K562 (cell line): ENCODE results near the gene RCSD1. TPM values are rescaled to one million over a fixed set of nuclear protein-coding genes. Genes with fewer than 3 reads are reported as not detected.

Experiments used
- ARID4B ChIP-seq: sonication (generic); formaldehyde crosslinking; IDR thresholded peaks from 2 replicates; pipeline ENCODE4 v1.8.0; 2022; ENCODE audit warnings: mild to moderate bottlenecking, missing genetic modification reagents
- ATF6 ChIP-seq: sonication (generic); formaldehyde crosslinking; IDR thresholded peaks from 2 replicates; pipeline ENCODE4 v1.4.0; 2020; ENCODE audit warnings: mild to moderate bottlenecking, missing genetic modification reagents
- BRD4 ChIP-seq: fragments of 200-600 bp; sonication (generic); IDR thresholded peaks from 2 replicates; pipeline ENCODE4 v1.6.1; 2017; ENCODE audit warnings: inconsistent platforms
- DMBX1 ChIP-seq: fragments of 250-450 bp; sonication (Bioruptor Pico); IDR thresholded peaks from 2 replicates; pipeline ENCODE4 v1.8.0; 2022; ENCODE audit warnings: inconsistent platforms, mild to moderate bottlenecking, moderate library complexity, borderline replicate concordance
- HLTF ChIP-seq: fragments of 450-650 bp; IDR thresholded peaks from 2 replicates; pipeline ENCODE4 v1.6.1; 2016
- JUNB ChIP-seq: fragments of 450-650 bp; formaldehyde crosslinking; conservative IDR thresholded peaks from 2 replicates; pipeline ENCODE4 v1.4.0; 2020; ENCODE audit warnings: mild to moderate bottlenecking
- KAT8 ChIP-seq: fragments of 450-650 bp; IDR thresholded peaks from 2 replicates; pipeline ENCODE4 v1.6.1; 2016; ENCODE audit warnings: low read depth, mild to moderate bottlenecking
- MAFF ChIP-seq: IDR thresholded peaks from 2 replicates; pipeline ENCODE4 v1.6.1; 2012; ENCODE audit warnings: low read length, improper control_type of control experiment
- MLLT1 ChIP-seq, 2 experiments: fragments of 450-650 bp; IDR thresholded peaks; 2 replicates each; pipeline ENCODE4 v1.6.1; 2016
- MYNN ChIP-seq, 2 experiments: sonication (generic); formaldehyde crosslinking in 1 of 2; IDR thresholded peaks; 2 replicates each; pipeline versions ENCODE4 v1.5.0 to v1.6.1; 2016 to 2020; ENCODE audit warnings: antibody characterized with exemption in 1 of 2, missing genetic modification reagents in 1 of 2
- PML ChIP-seq: IDR thresholded peaks from 2 replicates; pipeline ENCODE4 v1.6.1; 2012; ENCODE audit warnings: low read length, inconsistent platforms
- RNF2 ChIP-seq: sonication (generic); IDR thresholded peaks from 2 replicates; pipeline ENCODE4 v1.6.1; 2016
- SETDB1 ChIP-seq: IDR thresholded peaks from one replicate; pipeline ENCODE4 v1.6.1; 2012; ENCODE audit warnings: low read length, control low read depth, inconsistent platforms
- ZNF24 ChIP-seq: fragments of 450-650 bp; IDR thresholded peaks from 2 replicates; pipeline ENCODE4 v1.6.1; 2016
- ZNF316 ChIP-seq: fragments of 450-650 bp; IDR thresholded peaks from 2 replicates; pipeline ENCODE4 v1.6.1; 2016
- ZNF398 ChIP-seq: fragments of 250-450 bp; sonication (Bioruptor Pico); IDR thresholded peaks from 2 replicates; pipeline ENCODE4 v1.8.0; 2021; ENCODE audit warnings: moderate library complexity, mild to moderate bottlenecking, inconsistent platforms
- ZNF584 ChIP-seq: fragments of 200-800 bp; sonication (Bioruptor generic); IDR thresholded peaks from 2 replicates; pipeline ENCODE4 v1.6.1; 2016; ENCODE audit warnings: low read depth, mild to moderate bottlenecking, missing genetic modification characterization, missing compliant biosample characterization
- ZNF589 ChIP-seq: fragments of 200-800 bp; sonication (Bioruptor generic); IDR thresholded peaks from 2 replicates; pipeline ENCODE4 v1.6.1; 2016; ENCODE audit warnings: low read depth, missing genetic modification characterization, missing compliant biosample characterization
- ZNF644 ChIP-seq: fragments of 200-800 bp; sonication (Bioruptor generic); IDR thresholded peaks from 2 replicates; pipeline ENCODE4 v1.6.1; 2016; ENCODE audit warnings: low read depth, missing genetic modification characterization, missing compliant biosample characterization
- polyA plus RNA-seq, 8 experiments: library from polyadenylated mRNA; depleted of rRNA in 4 of 8; stranded (reverse) in 5 of 8; unstranded in 3 of 8; fragments of >200 nt; fragmentation: Nextera tagmentation in 2 of 8; fragmentation: Illumina TruSeq in 1 of 8; extraction: Ambion mirVana in 2 of 8; extraction: Trizol in 1 of 8; gene quantifications; 2 replicates each; pipeline versions ENCODE4 v1.2.1 to v1.2.3, GENCODE V29; 2011 to 2014; ENCODE audit warnings: inconsistent platforms in 1 of 8, missing spikeins in 1 of 8
- total RNA-seq, 7 experiments: library from RNA; depleted of rRNA in 6 of 7; stranded (reverse); fragments of >200 nt in 6 of 7; fragmentation: Illumina TruSeq in 2 of 7; extraction: Trizol in 2 of 7; gene quantifications; 2 replicates each; pipeline versions ENCODE4 v1.2.1 to v1.2.3, GENCODE V29; 2011 to 2021; ENCODE audit warnings: low replicate concordance in 1 of 7

Gene RCSD1
- total and polyA plus RNA-seq, 9 of the 15 experiments (the other 6 are each of a cell fraction or from before 2014, with no cell fraction given) = 7.8 to 69.8 (median 45.3) TPM

- no peak for TF ChIP-seq ATF6 (CRISPR knock-in tag)
- TF ChIP-seq RNF2 = peak; percentile 89; the same call in 1 of the 2 replicates
- no peak for TF ChIP-seq ZNF398 (CRISPR knock-in tag)
- TF ChIP-seq ZNF316 = no peak
- 0 out of 2 replicates have a peak, but pooled peaks have one; percentile 16 for TF ChIP-seq MAFF
- peak; percentile 95 for TF ChIP-seq ZNF24
- peak; percentile 61; the same call in 1 of the 2 replicates for TF ChIP-seq ZNF644 (tag)
- 0 out of 2 replicates have a peak, but pooled peaks have one; percentile 31 for TF ChIP-seq ZNF584
- peak; percentile 80; the same call in 1 of the 2 replicates for TF ChIP-seq HLTF
- no peak for TF ChIP-seq KAT8
- TF ChIP-seq ARID4B (CRISPR knock-in tag) = no peak
- TF ChIP-seq ZNF589 (CRISPR knock-in tag) = no peak
- TF ChIP-seq DMBX1 (CRISPR knock-in tag) = peak; percentile 27; the same call in 1 of the 2 replicates
- TF ChIP-seq BRD4 = no peak; the same call in none of the 2 replicates
- TF ChIP-seq MYNN (IDR thresholded peaks at IDR 0.05) = no peak
- TF ChIP-seq MYNN (CRISPR knock-in tag; IDR thresholded peaks at IDR 0.05) = no peak
- no peak for TF ChIP-seq SETDB1
- TF ChIP-seq MLLT1 (IDR thresholded peaks at IDR 0.05) = peak; percentile 2 to 97; a peak in 3 of 4 replicates
- TF ChIP-seq JUNB = peak; percentile 28; the same call in 1 of the 2 replicates
- TF ChIP-seq PML = no peak; the same call in 1 of the 2 replicates
These were observed 85.3 kb downstream of the RCSD1 start (continued) for GRCh38 chr1:167715157-167715999.
